T47D (cell line): ENCODE results near the gene SLC2A4RG.

Experiments used
- DNase-seq, 2 experiments: peaks; one replicate each; pipeline versions ENCODE4 v3.0.0 to v3.0.0-alpha.2; 2011 to 2012; ENCODE audit warnings: low read depth in 1 of 2, low spot score in 1 of 2
- JUND ChIP-seq: IDR thresholded peaks from 2 replicates; pipeline ENCODE4 v1.6.1; 2012; ENCODE audit warnings: low read depth
- in situ Hi-C: cut with HindIII; loops from 2 replicates; pipeline ENCODE4 v1.10.0; 2016; ENCODE audit warnings: low sequenced_read_pairs, low pct_unique_long_range_greater_than_20kb

SLC2A4RG gene

DNA sequence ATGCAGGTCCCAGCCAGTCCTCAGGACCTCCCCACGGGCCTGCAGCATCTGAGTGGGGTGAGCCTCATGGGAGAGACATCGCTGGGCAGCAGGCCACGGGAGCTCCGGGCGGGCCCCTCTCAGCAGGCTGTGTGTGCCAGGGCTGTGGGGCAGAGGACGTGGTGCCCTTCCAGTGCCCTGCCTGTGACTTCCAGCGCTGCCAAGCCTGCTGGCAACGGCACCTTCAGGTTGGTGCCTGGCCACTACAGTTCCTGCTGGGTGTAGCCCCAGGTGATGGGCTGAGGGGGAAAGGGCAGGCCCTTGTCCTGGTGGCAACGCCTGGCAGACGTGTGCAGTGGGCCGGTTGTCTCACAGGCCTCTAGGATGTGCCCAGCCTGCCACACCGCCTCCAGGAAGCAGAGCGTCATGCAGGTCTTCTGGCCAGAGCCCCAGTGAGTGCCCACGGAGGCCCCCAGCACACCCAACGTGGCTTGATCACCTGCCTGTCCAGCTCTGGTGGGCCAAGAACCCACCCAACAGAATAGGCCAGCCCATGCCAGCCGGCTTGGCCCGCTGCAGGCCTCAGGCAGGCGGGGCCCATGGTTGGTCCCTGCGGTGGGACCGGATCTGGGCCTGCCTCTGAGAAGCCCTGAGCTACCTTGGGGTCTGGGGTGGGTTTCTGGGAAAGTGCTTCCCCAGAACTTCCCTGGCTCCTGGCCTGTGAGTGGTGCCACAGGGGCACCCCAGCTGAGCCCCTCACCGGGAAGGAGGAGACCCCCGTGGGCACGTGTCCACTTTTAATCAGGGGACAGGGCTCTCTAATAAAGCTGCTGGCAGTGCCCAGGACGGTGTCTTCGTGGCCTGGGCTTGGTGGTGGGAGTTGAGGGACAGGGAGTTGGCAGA, 43.9 kb upstream of the SLC2A4RG start:
- in situ Hi-C loops, result no loop called here
- no peak for DNase-seq
- TF ChIP-seq JUND, result no peak

DNA sequence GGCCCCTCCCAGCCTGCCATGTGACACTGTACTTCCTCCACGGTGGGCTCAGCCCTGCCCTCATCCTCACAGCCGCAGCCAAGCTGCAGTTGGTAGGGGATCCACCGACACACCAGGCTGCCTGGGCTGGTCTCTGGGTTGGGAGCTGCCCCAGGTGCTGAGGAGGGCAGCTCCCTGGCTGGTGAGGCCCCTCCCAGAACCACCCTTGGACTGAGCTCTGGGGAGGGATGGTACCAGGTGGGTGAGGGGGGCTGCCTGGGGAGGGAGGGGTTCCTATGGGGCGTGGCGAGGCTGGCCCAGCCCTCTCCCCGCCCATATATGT, 43.3 kb upstream of the SLC2A4RG start:
- in situ Hi-C loops, result no loop called here
- TF ChIP-seq JUND, result no peak
- DNase-seq, result no peak

DNA sequence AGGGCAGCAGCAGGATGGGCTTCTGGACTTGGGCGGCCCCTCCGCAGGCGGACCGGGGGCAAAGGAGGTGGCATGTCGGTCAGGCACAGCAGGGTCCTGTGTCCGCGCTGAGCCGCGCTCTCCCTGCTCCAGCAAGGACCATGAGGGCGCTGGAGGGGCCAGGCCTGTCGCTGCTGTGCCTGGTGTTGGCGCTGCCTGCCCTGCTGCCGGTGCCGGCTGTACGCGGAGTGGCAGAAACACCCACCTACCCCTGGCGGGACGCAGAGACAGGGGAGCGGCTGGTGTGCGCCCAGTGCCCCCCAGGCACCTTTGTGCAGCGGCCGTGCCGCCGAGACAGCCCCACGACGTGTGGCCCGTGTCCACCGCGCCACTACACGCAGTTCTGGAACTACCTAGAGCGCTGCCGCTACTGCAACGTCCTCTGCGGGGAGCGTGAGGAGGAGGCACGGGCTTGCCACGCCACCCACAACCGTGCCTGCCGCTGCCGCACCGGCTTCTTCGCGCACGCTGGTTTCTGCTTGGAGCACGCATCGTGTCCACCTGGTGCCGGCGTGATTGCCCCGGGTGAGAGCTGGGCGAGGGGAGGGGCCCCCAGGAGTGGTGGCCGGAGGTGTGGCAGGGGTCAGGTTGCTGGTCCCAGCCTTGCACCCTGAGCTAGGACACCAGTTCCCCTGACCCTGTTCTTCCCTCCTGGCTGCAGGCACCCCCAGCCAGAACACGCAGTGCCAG, 42.8 kb upstream of the SLC2A4RG start, which contains the start of gene TNFRSF6B:
TSS of gene TNFRSF6B (plus strand) at position 25 of the 729 bp plus-strand sequence. CDS start at position 141, 116 bp downstream.
- DNase-seq, result no peak
- TF ChIP-seq JUND, result no peak
- in situ Hi-C loops, result no loop called here

DNA sequence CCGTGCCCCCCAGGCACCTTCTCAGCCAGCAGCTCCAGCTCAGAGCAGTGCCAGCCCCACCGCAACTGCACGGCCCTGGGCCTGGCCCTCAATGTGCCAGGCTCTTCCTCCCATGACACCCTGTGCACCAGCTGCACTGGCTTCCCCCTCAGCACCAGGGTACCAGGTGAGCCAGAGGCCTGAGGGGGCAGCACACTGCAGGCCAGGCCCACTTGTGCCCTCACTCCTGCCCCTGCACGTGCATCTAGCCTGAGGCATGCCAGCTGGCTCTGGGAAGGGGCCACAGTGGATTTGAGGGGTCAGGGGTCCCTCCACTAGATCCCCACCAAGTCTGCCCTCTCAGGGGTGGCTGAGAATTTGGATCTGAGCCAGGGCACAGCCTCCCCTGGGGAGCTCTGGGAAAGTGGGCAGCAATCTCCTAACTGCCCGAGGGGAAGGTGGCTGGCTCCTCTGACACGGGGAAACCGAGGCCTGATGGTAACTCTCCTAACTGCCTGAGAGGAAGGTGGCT, 42.2 kb upstream of the SLC2A4RG start:
- in situ Hi-C loops, result no loop called here
- no peak for TF ChIP-seq JUND
- no peak for DNase-seq

DNA sequence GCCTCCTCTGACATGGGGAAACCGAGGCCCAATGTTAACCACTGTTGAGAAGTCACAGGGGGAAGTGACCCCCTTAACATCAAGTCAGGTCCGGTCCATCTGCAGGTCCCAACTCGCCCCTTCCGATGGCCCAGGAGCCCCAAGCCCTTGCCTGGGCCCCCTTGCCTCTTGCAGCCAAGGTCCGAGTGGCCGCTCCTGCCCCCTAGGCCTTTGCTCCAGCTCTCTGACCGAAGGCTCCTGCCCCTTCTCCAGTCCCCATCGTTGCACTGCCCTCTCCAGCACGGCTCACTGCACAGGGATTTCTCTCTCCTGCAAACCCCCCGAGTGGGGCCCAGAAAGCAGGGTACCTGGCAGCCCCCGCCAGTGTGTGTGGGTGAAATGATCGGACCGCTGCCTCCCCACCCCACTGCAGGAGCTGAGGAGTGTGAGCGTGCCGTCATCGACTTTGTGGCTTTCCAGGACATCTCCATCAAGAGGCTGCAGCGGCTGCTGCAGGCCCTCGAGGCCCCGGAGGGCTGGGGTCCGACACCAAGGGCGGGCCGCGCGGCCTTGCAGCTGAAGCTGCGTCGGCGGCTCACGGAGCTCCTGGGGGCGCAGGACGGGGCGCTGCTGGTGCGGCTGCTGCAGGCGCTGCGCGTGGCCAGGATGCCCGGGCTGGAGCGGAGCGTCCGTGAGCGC, 41.6 kb upstream of the SLC2A4RG start:
- in situ Hi-C loops, result no loop called here
- TF ChIP-seq JUND, result no peak
- no peak for DNase-seq

DNA sequence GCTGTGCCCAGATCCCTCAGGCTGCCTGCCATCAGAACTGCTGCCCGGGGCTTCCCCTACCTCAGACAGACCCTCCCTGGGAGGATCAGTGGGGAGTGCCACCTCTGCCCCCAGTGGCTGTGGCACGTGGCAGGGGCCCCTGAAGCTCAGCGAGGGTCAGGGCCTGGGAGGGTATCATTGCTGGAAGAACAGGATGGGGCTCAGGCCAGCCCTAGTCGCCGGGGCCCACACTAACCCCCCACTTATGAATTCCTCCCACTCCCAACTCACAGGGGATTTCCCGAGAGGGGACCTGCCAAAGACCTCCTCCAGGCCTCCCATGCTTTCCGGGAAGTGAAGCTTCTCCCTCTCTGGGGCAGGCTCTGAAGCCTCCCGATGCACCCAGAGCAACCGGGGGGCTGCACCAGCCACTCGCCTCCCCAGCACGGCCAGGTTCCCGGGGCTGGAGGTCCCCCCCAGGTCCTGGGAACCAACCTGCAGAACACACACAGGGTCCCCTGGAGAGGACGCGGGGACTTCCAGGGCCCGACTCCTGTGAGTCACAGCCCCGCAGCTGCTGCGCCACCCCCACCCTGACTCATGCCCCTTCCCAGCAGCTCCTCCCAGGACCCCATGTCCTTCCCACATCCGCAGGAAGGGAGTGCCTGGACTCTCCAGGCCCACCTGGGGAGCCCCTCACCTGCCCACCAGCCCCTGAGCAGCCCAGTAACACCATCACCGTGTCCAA, 40.7 kb upstream of the SLC2A4RG start:
- TF ChIP-seq JUND, result no peak
- DNase-seq, result no peak
- in situ Hi-C loops, result no loop called here

DNA sequence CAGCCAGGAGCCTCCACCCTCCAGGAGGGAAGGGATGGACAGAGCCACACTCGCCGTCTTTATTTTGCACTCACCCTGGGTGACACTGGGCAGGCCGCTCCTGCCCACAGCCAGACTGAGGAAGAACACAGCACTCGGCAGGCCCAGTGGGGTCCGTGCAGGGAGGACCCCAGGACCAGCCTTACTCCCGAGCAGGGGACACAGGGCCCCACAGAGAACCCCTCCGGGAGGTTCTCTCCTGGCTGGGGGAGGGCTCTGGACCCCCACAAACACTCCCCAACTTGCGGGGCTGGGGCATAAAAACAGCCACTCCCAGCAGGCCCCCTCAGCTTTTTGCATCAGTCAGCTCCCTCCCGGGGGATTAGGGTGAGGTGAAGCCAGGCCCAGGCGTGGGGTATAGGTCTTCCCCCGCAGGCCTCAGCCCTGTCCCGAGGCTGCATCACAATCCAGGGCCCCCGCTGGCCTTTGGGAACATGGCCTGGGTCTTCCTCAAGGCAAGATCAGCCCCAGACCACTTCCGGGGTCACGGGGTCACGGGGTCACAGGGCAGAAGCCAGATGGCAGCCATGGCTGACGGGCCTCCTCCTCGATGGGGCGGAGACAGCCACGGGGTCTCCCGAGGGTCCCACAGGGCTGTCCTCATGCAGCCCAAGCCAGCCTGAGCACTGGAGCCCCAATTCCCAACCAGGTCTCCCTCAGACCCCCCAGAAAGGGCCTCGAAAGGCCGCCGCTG, 39.9 kb upstream of the SLC2A4RG start:
- in situ Hi-C loops, result no loop called here

DNA sequence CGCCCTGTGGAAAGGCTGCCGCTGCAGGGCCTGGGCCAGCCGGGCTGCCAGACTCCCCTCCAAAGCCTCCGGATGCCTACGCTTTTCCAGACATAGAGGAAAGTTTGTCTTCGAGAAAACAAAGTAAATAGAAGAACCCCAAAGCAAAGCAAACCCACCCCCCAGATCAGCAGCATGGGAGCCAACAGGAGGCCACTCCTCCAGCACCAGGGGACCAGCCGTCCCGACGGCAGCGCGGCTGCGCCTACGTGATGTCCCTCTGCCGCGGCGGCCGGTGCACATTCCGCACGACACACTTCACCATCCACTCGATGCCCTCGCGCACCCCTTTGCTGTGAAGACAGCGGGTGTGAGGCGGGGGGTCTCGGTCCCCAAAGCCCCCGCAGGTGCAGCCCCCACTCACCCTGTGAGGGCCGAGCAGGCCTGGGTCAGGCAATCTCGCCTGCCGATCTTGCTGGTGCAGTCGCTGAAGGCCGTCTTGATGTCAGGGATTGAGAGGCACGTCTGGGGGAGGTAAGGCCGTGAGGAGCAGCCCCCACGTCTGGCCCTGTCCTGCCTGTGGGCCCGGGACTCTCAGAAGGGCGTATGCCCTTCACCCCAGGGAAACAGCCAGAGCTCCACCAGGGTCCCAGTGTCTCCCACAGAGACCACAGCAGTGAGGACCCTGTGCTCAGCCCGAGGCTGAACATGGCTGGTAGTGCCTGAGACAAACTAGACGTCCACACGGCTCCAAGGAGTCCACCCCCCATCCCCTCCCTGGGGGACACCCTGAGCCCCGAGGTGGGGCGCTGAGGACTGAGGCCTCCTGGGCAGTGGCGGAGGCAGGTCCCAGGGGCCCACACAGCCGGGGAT, 39.2 kb upstream of the SLC2A4RG start:
- DNase-seq, result no peak
- TF ChIP-seq JUND, result no peak
- in situ Hi-C loops, result no loop called here

More for the DNA sequence above, 39.9 kb upstream of the SLC2A4RG start:
- TF ChIP-seq JUND, result no peak
- DNase-seq, result no peak

DNA sequence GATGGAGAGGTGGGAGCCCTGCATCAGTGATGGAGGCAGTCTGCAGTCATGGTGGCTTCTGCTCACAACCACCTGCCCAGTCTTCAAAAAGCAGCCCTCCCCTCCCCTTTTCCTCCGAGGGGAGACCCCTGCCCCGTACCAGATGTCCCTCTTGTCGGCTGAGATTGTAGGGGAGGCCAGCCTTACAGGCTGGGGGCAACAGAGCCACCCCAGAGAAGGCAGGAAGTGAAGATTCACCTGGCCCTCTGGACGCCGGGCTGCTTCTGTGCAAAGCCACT, 38.6 kb upstream of the SLC2A4RG start:
- no peak for DNase-seq
- no peak for TF ChIP-seq JUND
- in situ Hi-C loops, result no loop called here

DNA sequence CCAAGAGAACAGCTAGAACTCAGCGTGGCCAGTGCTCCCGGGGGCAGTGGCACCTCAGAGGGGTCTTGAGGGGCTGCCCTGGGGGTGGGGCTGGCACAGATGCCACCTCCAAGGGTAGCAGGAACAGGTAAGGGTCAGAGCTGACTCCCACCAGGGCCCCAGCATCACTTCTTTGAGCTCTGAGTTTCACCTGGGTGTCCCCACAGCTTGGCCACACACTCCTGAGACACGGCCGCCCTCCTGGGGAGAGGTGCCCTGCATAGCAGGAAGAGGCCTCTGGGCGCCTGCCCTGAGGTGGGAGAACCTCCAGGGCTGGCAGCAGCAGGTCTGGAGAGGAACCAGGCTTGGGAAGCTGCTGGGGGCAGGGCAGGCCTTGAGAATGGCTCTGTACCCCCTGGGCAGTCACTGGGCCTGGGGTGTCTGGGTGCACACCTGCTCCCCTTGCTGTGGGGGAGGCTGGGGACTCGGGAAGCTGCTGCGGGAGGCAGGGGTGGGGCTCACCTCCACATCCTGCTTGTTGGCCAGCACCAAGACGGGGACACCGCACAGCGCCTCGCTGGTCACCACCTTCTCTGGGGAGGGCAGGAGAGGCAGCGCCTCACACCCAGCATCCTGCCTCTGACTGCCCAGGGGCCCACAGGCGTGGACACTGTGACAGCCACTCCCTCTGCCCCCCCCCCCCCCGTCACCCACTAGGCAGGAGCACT, 38.1 kb upstream of the SLC2A4RG start:
- no peak for DNase-seq
- TF ChIP-seq JUND, result no peak
- in situ Hi-C loops, result no loop called here
